Stimulated activated CD8-positive, alpha-beta memory T cell treated with anti-CD3 and anti-CD28 coated beads, Interleukin-4, amount 100 ng/mL, for 24 hours (primary cell): ENCODE results near the gene GOLGA8K.
"Not testable (repeated sequence)": the region's sequence is repeated elsewhere in the genome, so short reads cannot be mapped to it uniquely, and the experiment has no call there.

Experiments used
- DNase-seq: peaks from one replicate; pipeline ENCODE4 v3.0.0-alpha.2; 2020; ENCODE audit warnings: low read depth

GOLGA8K gene, protein sequence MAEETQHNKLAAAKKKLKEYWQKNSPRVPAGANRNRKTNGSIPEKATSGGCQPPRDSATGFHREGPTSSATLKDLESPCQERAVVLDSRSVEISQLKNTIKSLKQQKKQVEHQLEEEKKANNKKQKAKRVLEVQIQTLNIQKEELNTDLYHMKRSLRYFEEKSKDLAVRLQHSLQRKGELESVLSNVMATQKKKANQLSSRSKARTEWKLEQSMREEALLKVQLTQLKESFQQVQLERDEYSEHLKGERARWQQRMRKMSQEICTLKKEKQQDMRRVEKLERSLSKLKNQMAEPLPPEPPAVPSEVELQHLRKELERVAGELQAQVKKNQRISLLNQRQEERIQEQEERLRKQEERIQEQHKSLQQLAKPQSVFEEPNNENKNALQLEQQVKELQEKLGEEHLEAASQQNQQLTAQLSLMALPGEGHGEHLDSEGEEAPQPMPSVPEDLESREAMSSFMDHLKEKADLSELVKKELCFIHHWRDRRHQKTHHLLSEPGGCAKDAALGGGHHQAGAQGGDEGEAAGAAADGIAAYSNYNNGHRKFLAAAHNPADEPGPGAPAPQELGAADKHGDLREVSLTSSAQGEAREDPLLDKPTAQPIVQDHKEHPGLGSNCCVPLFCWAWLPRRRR

DNA sequence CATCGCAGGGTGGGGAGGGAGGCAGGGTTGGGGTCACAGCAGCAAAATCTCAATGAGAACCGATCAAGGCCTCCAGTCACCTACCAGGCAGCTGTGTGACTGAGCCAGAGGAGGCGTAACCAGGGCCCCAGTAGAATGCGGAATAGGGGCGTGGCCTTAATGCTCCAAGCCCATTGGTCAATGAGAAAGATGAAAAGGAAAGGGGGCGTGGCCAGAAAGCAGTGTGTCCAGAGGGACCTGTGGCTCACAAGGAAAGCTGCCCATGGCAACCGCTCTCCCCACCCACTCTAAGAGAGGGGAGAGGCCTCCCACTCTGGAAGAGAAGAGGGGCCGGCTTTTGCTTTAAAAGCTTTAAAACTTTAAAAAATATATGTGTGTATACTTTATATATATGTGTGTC, at the start of gene GOLGA8K:
TSS of gene GOLGA8K (minus strand) at position 101 of the 400 bp plus-strand sequence. CDS start at position 3, 98 bp downstream.
- DNase-seq, result not testable (repeated sequence)

DNA sequence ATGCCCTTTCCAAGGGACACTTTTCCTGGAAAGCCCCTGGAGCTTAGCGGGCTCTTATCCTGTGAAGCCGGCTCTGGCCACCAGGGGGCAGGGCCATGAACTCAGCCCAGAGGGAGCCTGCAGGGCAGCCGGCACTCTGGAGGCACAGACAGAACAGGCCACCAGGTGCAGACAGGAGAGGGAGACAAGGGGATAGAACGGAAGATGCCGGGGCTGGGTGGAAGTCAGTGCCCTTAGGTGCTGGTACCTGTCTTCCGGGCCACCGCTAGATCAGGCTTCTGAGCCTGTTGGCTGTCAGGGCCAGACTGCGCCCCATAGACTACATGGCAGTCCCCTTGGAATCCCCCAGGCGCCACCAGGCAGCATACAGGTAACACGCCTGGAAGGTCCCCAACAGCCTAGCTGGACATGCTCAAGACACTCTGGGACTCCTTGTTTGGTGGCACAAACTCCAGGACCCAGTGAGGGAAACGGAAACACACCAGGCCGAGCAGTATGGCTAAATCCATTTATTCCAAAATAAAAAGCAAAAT, 37.4 kb upstream of the GOLGA8K start:
- DNase-seq, result not testable (repeated sequence)

DNA sequence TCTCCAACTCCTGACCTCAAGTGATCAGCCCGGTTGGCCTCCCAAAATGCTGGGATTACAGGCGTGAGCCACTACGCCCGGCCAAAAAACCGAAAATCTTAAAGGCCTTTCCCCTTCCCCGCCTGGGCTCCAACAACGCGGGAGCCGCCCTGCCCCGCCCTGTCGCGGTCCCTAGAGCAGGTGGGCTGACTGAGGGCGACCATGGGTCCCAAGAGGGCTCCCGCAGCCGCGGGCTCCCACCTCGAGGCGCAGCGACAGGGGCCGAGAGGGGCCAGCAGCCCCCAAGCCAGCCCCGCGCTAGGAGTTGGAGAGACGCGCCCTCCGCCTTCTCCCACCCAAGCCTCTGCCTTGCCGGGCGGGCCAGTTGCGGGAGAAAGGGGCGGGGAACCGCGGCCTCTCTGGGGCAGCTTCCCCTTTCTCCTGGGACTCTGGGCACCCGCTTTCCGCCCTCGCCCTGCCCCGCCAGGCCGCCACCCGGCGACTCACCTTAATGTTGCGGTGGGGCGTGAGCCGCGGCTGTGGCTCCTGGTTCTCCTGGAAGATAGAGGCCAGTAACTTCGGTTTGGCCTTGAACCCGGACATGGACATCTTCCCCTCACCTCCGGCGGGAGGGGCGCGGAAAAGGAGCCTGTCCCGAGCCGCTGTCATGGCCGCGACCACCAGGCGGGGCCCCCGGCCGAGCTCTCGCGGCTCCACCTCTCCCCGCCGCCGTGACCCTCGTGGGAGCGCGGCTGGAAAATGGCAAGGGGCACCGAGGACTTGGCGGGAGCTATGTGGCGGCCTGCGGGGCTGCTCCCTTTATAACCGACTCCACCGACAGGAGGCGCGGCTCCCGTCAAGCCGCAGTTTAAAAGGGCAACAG, 31.2 kb upstream of the GOLGA8K start:
- DNase-seq, result not testable (repeated sequence)

DNA sequence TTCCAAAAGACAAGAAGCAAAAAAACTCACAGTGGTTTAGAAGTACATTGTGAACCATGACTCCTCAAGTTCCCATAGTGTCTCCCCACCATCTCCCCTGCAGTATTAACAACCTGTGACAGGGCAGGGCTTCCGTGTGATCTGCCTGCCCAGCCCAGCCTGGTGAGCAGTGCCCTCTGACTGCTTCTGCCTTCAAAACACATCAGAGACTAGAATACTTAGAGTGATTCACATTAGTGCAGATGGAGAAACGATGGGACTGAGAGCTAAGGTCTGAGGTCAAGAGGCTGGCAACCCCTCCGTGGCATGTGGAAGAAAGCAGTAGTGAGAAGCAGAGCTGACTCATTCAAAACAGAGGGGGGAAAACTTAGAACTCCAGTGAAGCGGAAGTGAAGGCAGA, 24.5 kb upstream of the GOLGA8K start:
- not testable (repeated sequence) for DNase-seq

DNA sequence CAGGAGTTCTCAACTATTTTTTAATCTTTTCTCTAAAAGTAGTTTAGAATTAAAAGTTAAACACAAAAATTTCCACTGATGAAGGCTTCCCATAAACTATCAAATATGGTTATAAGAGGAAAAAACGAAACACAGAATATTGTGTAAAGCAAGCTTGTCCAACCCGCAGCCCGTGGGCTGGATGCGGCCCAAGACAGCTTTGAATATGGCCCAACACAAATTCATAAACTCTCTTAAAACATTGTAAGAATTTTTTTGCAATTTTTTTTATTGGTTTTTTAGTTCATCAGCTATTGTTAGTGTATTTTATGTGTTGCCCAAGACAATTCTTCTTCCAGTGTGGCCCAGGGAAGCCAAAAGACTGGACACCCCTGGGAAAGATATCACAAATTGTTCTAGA, 23.4 kb upstream of the GOLGA8K start:
- not testable (repeated sequence) for DNase-seq

DNA sequence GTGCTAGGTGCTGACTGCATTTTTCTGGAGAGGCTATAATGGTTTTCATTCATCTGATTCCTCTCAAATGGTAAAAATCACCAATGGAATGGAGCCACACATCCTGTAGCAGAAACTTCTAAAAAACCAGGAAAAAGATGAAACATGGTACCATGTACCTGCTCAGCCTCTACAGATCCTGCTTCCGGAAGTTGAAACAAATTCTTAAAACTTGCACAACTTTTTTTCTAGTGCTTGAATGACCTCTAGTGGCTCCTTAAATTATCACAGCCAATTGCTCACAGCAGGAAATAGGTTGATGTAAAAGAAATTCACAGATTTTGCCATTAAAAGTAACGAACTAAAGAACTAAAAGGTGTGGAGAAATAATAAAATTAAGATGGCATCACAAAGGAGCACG, 4.8 kb upstream of the GOLGA8K start:
- DNase-seq, result not testable (repeated sequence)

DNA sequence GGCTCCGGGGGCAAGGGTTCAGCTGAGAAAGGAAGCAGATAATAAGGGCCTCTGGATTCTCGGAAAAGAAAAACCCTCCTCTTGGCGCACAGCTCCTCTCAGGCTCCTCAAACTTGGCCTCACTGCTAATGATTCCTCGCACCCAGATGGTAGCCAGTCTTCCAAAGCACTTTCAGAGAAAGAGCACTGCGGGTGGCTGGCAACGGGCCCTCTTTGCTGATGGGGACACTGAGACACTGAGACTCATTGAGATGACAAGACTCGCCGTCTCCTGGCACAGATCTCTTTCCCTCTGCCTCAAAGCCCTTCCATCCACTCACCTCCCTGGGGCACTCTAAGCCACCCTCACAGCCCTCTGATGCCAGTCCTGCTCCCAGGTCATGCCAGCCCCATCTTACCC, 6.6 kb downstream of the GOLGA8K start:
- DNase-seq, result not testable (repeated sequence)

DNA sequence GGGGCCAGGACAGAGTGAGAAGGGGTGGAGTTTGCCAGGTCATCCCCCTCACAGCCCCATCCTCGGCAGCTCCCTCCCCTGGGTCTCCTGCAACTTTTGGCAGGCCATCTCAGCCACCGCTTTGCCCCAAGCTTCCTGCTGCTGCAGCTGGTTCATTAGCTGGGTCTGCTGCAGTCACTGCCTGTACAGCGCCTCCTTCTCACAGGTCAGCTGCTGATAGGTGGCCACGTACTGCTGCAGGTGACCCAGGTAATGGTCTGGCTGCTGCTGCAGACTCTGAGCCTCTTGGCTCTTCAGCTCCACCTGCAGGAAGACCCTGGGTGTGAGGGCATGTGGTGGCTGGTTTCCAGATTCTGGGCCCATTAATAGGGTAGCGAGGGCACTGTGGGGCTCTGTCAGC, 8.3 kb downstream of the GOLGA8K start:
- DNase-seq, result not testable (repeated sequence)

DNA sequence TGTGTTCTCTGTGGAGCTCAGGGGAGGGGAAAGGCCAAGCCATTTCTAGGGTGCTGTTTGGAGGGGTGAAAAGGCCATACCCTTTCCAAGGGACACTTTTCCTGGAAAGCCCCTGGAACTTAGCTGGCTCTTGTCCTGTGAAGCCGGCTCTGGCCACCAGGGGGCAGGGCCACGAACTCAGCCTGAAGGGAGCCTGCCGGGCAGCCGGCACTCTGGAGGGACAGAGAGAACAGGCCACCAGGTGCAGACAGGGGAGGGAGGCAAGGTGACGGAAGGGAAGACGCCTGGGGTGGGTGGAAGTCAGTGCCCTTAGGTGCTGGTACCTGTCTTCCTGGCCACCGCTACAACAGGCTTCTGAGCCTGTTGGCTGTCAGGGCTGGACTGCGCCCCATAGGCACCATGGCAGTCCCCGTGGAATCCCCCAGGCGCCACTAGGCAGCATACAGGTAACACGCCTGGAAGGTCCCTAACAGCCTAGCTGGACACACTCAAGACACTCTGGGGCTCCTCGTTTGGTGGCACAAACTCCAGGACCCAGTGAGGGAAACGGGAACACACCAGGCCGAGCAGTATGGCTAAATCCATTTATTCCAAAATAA, 14.9 kb downstream of the GOLGA8K start:
- not testable (repeated sequence) for DNase-seq

DNA sequence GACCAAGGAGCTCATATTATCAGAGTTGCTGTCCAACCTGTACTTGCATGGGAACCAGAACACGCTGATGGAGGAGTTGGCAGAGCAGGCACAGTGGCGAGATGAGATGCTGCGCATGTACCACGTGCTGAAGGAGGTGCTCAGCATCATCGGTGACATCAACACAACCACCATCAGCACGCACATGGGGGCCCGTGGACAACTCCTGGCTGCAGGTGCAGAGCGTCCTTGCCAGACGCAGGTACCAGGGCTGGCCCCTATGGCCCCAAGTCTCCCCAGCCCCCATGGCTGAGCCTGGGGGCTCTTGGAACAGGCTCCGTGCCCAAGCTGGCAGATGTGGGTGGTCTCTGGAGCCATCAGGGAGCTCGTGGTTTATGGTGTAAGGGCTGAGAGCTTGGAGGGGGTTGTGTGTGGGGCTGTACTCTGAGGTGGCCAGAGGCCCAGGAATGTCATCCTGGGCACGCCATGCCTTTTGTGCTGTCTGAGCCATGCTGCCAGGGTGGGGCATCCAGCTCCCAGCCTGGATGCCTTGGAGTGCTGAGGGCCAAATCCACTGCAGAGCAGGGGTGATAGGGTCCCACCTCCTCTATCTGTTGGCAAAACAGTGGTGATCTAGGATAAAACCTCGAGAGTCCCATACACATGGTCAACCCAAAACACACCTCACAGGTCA, 17.1 kb downstream of the GOLGA8K start:
- not testable (repeated sequence) for DNase-seq

DNA sequence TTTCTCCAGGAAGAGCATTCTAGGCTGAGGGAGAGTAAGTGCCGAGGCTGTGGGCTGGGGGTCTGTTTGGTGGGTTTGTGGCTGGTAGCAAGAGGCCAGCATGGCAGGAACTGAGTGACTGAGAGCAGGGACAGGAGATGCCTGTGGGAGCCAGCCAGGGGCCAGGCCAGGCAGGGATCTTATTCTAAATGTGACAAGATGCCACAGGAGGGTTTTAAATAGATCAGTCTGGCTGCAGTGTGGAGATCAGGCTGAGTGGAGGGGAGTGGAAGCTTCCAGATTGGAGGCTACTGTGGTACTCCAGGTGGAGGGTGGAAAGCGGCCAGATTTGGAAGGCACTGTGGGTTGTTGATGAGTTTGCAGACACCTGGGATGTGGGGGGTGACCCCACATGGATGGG, 28.9 kb downstream of the GOLGA8K start:
- DNase-seq, result not testable (repeated sequence)

DNA sequence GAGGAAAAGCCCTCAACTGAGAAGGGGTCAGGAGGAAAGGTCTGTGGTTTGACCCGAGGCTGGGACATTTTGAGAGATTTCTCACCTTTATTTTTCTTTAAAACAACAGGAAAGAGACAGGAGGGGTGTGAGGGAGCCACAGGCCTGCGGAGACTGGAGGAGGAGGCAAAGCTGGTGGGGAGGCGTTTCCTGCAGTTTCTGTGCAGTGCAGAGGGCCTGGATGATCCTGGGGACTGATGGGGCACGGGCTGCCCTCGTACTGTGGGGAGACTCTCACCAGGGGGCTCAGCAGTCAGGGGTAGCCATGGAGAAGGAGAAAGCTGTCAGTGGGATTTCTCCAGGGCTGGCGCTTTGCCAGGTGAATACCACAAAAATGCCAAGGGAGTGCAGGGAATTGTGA, 29.4 kb downstream of the GOLGA8K start:
- not testable (repeated sequence) for DNase-seq

DNA sequence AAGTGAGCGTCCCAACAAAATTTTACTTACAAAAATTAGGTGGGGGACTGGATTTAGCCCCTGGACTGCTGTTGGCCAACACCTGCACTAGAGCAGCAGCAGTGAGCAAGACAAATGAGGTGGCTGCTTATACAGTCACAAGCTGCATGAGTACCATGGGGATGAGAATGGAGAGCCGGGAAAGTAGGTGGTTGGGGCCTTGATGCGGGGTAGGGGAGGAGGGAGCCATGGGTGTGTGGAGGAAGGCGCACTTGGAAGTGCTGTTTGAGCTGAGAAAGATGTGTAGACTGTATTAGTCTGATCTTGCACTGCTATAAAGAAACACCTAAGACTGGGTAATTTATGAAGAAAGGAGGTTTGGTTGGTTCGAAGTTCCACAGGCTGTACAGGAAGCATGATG, 31.0 kb downstream of the GOLGA8K start:
- DNase-seq, result not testable (repeated sequence)

DNA sequence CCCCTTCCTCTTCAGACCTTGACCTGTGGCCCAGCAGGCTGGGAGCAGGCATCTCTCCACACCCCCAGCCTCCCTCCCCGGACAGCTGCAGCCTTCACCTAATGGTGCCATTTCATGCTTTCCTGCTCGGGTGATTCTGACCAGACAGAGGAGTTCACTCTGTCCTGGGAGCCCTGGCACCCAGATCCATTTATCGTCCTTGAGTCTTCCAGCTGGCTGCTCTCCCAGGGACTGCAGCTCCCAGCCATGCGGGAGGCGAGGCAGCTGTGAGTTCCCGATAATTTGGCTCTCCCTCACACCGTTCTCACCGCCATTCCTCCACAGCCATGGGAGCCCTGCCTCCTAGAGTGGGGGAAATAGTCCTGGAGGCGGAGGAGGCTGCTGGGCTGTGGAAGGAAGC, 32.6 kb downstream of the GOLGA8K start:
- DNase-seq, result not testable (repeated sequence)

DNA sequence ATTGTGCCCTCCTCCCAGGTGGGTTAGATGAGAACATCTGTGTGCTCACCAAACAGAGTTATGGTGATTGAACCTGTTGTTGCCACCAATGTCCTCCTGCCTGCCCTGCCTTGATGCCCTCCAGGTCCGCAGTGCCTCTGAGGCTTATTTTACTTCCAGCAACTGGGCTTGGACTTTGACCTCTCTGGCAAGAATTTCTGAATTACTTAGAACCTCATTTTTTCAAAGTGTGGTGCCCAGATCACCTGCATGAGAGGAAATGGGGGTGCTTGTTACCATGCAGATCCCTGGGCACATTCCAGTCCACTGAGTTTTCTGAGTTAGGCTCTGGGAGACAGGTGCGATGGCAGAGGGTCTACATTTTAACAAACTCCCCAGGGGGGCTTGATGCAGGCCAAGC, 33.0 kb downstream of the GOLGA8K start:
- not testable (repeated sequence) for DNase-seq

DNA sequence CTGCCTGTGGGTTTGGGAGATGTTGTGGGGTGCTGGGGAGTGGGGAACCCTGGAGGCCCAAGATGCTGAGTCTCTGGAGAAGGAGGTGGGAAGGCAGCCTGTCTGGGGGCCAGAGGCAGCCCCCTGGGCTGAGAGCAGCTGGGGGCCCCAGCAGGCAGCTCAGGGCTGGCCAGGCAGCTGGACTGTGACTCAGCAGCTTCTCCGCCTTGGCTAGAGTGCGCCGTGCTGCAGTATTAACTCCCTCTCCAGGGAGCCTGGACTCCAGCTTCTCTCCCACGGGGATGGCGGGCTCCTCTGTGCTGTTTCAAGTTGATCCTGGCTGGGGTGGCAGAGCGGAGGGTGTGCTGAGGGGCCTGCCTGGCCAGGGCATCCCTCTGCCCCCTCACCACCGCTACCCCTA, 36.6 kb downstream of the GOLGA8K start:
- not testable (repeated sequence) for DNase-seq

DNA sequence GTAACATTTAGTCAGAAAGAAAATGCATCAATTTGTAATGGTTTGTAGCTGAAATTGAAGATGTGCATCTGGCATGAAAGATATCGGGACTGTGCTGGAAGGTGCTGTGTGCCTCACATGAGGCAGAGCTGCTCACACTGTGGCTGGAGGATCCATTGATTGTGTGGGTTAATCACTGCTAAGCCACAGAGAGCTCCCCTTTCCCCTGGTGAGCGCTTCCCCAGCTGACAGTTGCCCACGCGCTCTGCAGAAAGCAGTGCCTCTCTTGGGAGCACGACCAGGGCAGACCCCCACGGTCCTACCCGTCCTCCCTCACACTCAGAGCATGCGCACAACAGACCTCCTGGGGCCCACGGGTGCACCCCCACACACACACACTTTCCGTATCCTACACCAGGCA, 37.1 kb downstream of the GOLGA8K start:
- not testable (repeated sequence) for DNase-seq

DNA sequence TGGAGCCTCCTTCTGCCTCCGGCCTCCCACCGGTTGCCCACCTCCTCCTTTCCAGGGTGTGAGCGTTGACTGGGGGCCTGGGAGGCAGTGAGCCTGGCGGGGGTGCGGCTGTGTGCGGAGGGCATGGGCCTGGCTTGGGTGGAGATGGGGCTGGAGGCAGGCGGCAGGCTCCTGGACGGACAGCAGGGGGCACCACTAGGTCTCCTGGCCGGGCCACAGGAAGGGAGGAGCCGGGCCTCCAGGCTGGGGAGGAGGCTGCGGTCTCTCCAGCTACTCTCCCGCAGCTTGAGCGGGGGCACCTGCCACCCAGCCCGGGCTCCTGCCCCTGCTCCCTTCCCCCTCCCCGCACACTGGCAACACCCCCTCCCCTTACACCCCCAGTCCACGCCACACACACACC, 38.1 kb downstream of the GOLGA8K start:
- not testable (repeated sequence) for DNase-seq

DNA sequence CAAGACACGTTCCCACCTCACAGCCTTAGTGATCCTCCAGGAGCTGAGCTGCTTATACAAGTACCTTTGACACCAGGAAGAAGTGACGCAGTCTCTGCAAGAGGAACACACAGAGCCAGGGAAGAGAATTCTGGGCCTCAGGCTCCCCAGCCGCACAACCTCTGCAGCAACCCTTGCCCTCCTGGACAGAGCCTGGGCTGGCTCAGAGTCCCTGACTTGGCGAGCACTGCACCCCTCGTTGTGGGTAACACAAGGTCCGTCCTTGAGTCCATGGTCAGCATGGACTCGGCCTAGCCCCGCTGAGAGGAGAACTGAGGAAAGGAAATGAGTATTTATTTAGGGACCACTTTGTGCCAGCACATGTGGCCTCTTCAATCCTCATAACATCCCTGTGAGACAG, 39.6 kb downstream of the GOLGA8K start:
- not testable (repeated sequence) for DNase-seq

DNA sequence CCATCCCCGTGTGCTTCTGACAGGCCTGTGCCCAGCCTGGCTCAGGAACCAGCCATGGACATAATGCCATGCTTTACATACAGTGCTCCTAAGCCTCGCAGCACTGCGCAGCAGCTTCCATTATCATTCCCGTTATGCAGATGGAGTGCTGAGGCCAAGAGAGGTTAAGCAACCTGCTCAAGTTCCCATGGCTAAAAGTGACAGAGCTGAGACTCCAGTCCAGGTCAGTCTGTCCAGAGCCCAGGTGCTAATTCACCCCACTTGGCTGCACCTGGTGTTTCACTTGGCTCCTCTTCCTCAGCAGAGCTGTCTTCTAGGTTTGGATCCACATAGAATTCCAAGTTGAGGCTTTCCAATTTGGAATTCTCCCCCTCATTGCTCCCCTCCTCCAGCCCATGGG, 41.4 kb downstream of the GOLGA8K start:
- DNase-seq, result not testable (repeated sequence)

DNA sequence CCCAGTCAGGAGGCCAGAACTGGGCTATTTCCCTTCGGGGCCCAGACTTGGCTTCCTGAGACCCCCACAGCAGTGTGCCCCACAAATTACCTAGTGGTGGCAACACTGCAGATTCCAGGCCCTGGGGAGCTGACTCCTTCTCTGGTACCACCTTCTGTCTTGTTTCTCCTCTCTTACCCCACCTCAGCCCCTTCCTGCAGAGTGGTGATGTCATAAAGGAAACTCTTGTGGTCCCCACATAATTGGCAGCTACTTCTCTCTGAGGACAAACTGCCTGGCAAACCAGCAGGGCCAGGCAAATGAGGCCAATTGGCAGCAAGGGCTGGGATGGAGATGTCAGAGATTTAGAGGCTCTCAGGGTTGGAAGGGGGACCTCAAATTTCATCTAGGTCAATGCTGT, 44.6 kb downstream of the GOLGA8K start:
- not testable (repeated sequence) for DNase-seq
